OCI-LY7 (cell line): ENCODE results near the gene NRROS. TPM values are rescaled to one million over a fixed set of nuclear protein-coding genes. Genes with fewer than 3 reads are reported as not detected.

Experiments used
- BruUV-seq: library from RNA; stranded (reverse); fragments of 400-500 nt; replicated peaks from 2 replicates; lab custom pipeline; 2021; lab: Mats Ljungman, UMichigan
- CTCF ChIA-PET: fragments of 300-600 bp; sonication (Branson Sonifier 250); formaldehyde crosslinking; loops from one replicate; lab custom pipeline; 2022; ENCODE audit warnings: antibody characterized with exemption; ENCODE audit not compliant: unreplicated experiment; lab: Charles Lee
- POLR2A ChIA-PET: fragments of 300-600 bp; sonication (Branson Sonifier 250); formaldehyde crosslinking; loops from one replicate; lab custom pipeline; 2022; ENCODE audit warnings: antibody characterized with exemption; lab: Charles Lee
- DNase-seq: peaks from one replicate; pipeline ENCODE4 v3.0.0-alpha.2; 2015; ENCODE audit warnings: low spot score
- H2AFZ ChIP-seq: fragments of 200-600 bp; sonication (generic), shearing (Covaris generic); 2 replicates; pipeline ENCODE4 v1.6.1; 2014; ENCODE audit warnings: mild to moderate bottlenecking, antibody characterized with exemption, low read length, moderate library complexity
- H3K27ac ChIP-seq: fragments of 200-600 bp; sonication (generic); 2 replicates; pipeline ENCODE4 v1.5.1; 2014; ENCODE audit warnings: mixed run types, low read depth, mild to moderate bottlenecking, moderate library complexity, low read length, inconsistent platforms; ENCODE audit not compliant: poor library complexity, severe bottlenecking
- H3K36me3 ChIP-seq: fragments of 200-600 bp; sonication (generic); 2 replicates; pipeline ENCODE4 v1.6.1; 2014; ENCODE audit warnings: mild to moderate bottlenecking, antibody characterized with exemption, low read length, moderate library complexity, mixed read lengths; ENCODE audit not compliant: insufficient read depth
- H3K4me1 ChIP-seq: fragments of 200-600 bp; sonication (generic); 2 replicates; pipeline ENCODE4 v1.5.1; 2014; ENCODE audit warnings: mild to moderate bottlenecking, low read length; ENCODE audit not compliant: insufficient read depth, poor library complexity, severe bottlenecking
- H3K4me2 ChIP-seq: fragments of 200-600 bp; sonication (generic); 2 replicates; pipeline ENCODE4 v1.6.1; 2014; ENCODE audit warnings: mild to moderate bottlenecking, low read length
- H3K4me3 ChIP-seq: fragments of 200-600 bp; sonication (generic); 2 replicates; pipeline ENCODE4 v1.5.1; 2014; ENCODE audit warnings: mild to moderate bottlenecking, low read depth, low read length; ENCODE audit not compliant: poor library complexity, severe bottlenecking
- H3K79me2 ChIP-seq: fragments of 200-600 bp; sonication (generic); 2 replicates; pipeline ENCODE4 v1.6.1; 2016; ENCODE audit warnings: low read depth, mild to moderate bottlenecking, low read length, moderate library complexity, mixed read lengths; ENCODE audit not compliant: insufficient read depth
- H3K9me2 ChIP-seq: fragments of 200-600 bp; sonication (generic); 2 replicates; pipeline ENCODE4 v1.6.1; 2016; ENCODE audit warnings: mild to moderate bottlenecking, low read length, mixed read lengths; ENCODE audit not compliant: insufficient read depth
- H3K9me3 ChIP-seq: fragments of 200-600 bp; sonication (generic); 2 replicates; pipeline ENCODE4 v1.6.1; 2014; ENCODE audit warnings: mild to moderate bottlenecking, mixed run types, low read length, mixed read lengths
- H4K20me1 ChIP-seq: fragments of 200-600 bp; sonication (generic); 2 replicates; pipeline ENCODE4 v1.6.1; 2014; ENCODE audit warnings: mild to moderate bottlenecking, antibody characterized with exemption, low read length, moderate library complexity, mixed read lengths; ENCODE audit not compliant: insufficient read depth
- EZH2phosphoT487 ChIP-seq: fragments of 200-600 bp; sonication (generic); IDR thresholded peaks from 2 replicates; pipeline ENCODE4 v1.6.1; 2018; ENCODE audit warnings: low read depth, borderline replicate concordance, mild to moderate bottlenecking, mixed run types, antibody characterized with exemption, low read length, moderate library complexity, mixed read lengths
- intact Hi-C: fragments of 100-400 bp; cut with micrococcal nuclease; formaldehyde crosslinking; loops from one replicate; pipeline ENCODE4 v1.10.0; 2022; ENCODE audit not compliant: unreplicated experiment
- total RNA-seq, 2 experiments: library from RNA; depleted of rRNA in 1 of 2; stranded (reverse); fragments of >200 nt in 1 of 2; shearing (Covaris generic) in 1 of 2; gene quantifications; 2 replicates each; pipeline ENCODE4 v1.2.3, GENCODE V29; 2014 to 2022
- TF ChIP-seq, protein P1 (sequence below): fragments of 200-600 bp; sonication (generic); conservative IDR thresholded peaks from 2 replicates; pipeline ENCODE4 v1.5.1; 2014; ENCODE audit warnings: mild to moderate bottlenecking, antibody characterized with exemption, low read length, moderate library complexity, mixed read lengths

The NRROS gene
- total RNA-seq, 2 experiments from 2014 or later = 1.1 to 3.8 TPM

DNA sequence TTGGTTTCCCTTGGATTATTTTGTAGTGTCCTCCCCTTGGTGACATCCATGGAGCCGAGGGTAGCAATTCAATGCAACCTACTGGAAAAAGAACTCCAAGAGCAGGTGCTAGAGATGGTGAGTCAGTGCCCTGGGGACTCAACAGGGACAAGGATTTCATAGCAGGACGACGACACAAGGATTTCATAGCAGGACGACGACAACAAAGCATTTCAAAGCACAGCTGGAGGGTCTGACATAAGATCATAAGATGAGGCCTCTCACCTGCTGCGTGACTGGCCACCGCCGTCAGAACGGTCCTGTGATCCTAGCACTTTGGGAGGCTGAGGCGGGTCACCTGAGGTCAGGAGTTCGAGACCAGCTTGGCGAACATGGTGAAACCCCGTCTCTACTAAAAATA is 22.5 kb downstream of the NRROS start:
- no TSS peak for BruUV-seq
- H3K27ac ChIP-seq = no peak overlapping the region
- intact Hi-C loops = no loop called here
- POLR2A ChIA-PET = interaction anchor here (0.7 kb wide), 2 partner anchors 155 to 436 kb away, joined by 3 read pairs; no protein-coding TSS in a partner anchor
- no peak for DNase-seq
- H3K9me2 ChIP-seq = no peaks in the 10 kb centered on the region
- no peak overlapping the region for H3K4me2 ChIP-seq
- TF ChIP-seq EZH2phosphoT487 = no peak
- TF ChIP-seq, protein P1, sequence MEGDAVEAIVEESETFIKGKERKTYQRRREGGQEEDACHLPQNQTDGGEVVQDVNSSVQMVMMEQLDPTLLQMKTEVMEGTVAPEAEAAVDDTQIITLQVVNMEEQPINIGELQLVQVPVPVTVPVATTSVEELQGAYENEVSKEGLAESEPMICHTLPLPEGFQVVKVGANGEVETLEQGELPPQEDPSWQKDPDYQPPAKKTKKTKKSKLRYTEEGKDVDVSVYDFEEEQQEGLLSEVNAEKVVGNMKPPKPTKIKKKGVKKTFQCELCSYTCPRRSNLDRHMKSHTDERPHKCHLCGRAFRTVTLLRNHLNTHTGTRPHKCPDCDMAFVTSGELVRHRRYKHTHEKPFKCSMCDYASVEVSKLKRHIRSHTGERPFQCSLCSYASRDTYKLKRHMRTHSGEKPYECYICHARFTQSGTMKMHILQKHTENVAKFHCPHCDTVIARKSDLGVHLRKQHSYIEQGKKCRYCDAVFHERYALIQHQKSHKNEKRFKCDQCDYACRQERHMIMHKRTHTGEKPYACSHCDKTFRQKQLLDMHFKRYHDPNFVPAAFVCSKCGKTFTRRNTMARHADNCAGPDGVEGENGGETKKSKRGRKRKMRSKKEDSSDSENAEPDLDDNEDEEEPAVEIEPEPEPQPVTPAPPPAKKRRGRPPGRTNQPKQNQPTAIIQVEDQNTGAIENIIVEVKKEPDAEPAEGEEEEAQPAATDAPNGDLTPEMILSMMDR = no peak
- no peaks in the 10 kb centered on the region for H4K20me1 ChIP-seq
- H3K79me2 ChIP-seq = no peaks in the 10 kb centered on the region
- no peak overlapping the region for H3K4me3 ChIP-seq
- no peaks in the 10 kb centered on the region for H3K36me3 ChIP-seq
- H3K4me1 ChIP-seq = no peaks in the 10 kb centered on the region
- no peak overlapping the region for H2AFZ ChIP-seq
- CTCF ChIA-PET = no interaction called here
- H3K9me3 ChIP-seq = no peaks in the 10 kb centered on the region

DNA sequence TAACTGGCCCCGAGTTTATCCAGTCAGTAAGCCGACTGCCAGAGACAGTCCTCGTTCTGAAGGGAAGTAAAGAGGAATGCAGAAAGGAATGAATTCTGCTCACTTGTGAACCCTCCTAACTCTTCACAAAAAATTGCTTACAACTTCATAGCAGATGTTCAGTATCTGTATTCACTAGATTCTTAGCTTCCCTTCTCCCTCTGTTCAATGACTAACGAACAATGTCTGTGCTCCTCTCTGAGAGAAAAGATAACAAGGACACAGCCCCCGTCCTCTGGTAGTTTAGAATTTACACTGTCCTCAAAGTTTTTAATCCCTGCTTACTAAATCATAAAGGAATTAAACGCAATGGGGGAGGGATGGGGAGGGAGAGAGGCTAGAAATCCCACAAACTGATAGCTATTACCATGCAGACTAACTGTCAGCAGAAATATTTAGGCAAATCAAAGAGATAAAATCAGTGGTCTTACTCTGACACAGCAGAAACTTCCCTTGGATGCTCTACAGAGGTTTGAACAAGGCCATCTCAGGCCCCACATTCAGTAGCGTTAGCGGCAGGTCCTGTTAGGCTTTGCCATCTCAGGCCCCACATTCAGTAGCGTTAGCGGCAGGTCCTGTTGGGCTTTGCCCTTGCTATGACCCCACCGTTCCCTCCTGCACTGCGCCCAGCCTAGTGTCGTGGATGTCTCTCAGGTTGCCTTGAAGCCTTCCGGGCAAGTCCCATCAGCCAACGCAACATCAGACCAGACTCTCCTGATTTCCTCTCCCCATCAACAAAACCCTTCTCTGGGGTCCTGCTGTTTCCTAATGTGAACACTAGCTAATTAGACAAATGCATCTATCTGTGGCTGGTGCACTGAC is 23.4 kb downstream of the NRROS start:
- Histone ChIP-seq H3K9me3 (no peaks in the 10 kb centered on the region), H2AFZ (no peak overlapping the region), H4K20me1 (no peaks in the 10 kb centered on the region), H3K9me2 (no peaks in the 10 kb centered on the region), H3K27ac (no peak overlapping the region), H3K79me2 (no peaks in the 10 kb centered on the region), H3K36me3 (no peaks in the 10 kb centered on the region), H3K4me2 (no peak overlapping the region), H3K4me1 (no peaks in the 10 kb centered on the region), H3K4me3 (no peak overlapping the region)
- no peak for DNase-seq
- ChIA-PET CTCF (no interaction called here), POLR2A (interaction anchor here (0.7 kb wide), 1 partner anchor 156 kb away, joined by 3 read pairs; no protein-coding TSS in a partner anchor)
- no TSS peak for BruUV-seq
- intact Hi-C loops = no loop called here
- TF ChIP-seq, protein P1 = no peak
- no peak for TF ChIP-seq EZH2phosphoT487
